GM12892 (cell line): ENCODE data around the gene GLE1.

Source experiments
- DNase-seq: peaks from one replicate; pipeline ENCODE4 v3.0.0; 2011; ENCODE audit not compliant: insufficient read length
- FAIRE-seq: peaks from 2 replicates; lab custom pipeline; 2011; peaks lifted over from hg19 to GRCh38; lab: Jason Lieb, UNC
- POLR2A ChIP-seq: IDR thresholded peaks from 2 replicates; pipeline ENCODE4 v1.6.1; 2011; ENCODE audit warnings: low read depth, low read length, control low read depth
- POLR2AphosphoS5 ChIP-seq: IDR thresholded peaks from 2 replicates; pipeline ENCODE4 v1.6.1; 2011; ENCODE audit warnings: low read depth, low read length, control low read depth
- TAF1 ChIP-seq: IDR thresholded peaks from 2 replicates; pipeline ENCODE4 v1.6.1; 2011; ENCODE audit warnings: low read depth, mild to moderate bottlenecking, control low read depth, low read length, borderline replicate concordance

The GLE1 gene

GRCh38 chr9:128481561-128481960, 23.0 kb upstream of the GLE1 start:
- no peak for FAIRE-seq
- no peak for DNase-seq
- no peak for TF ChIP-seq TAF1
- TF ChIP-seq POLR2AphosphoS5: no peak
- TF ChIP-seq POLR2A: no peak

- FAIRE-seq (no peak), DNase-seq (no peak)
- no peak for TF ChIP-seq POLR2A
- TF ChIP-seq TAF1: no peak
- TF ChIP-seq POLR2AphosphoS5: no peak
Observed at GRCh38 chr9:128482186-128482585, 22.3 kb upstream of the GLE1 start.

DNA sequence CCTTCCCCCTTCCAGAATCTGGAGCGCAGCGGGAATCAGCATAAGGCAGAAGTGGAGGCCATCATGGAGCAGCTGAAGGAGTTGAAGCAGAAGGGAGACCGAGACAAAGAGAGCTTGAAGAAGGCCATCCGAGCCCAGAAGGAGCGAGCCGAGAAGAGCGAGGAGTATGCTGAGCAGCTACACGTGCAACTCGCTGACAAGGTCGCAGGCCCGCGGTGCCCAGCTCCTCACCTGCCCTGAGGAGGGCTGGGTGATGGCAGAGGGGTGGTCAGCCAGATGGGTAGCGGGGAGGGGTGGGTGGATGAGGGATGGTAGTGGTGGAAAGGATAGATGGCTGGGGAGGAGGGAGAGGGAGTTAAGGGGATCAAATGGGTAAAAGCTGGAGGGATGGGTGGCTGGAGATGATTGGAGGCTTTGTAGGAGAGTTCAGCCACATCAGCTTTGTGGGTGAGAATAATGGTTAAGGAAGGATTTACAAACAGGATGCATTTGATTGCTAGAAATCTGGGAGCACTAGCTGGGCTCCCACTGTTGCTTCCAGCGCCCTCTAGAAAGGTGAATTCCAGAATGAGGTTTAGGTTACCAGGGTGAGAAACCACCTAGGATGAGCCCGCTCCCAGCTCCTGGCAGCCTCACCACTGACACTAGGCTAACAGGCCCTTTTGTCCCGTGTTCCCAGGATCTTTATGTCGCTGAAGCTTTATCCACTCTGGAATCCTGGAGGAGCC, 19.7 kb upstream of the GLE1 start:
- DNase-seq: no peak
- TF ChIP-seq POLR2A: no peak
- no peak for TF ChIP-seq POLR2AphosphoS5
- TF ChIP-seq TAF1: no peak
- no peak for FAIRE-seq

GRCh38 chr9:128485414-128485855, 19.1 kb upstream of the GLE1 start:
- TF ChIP-seq POLR2AphosphoS5: no peak
- TF ChIP-seq TAF1: no peak
- no peak for TF ChIP-seq POLR2A
- FAIRE-seq: no peak
- DNase-seq: no peak

DNA sequence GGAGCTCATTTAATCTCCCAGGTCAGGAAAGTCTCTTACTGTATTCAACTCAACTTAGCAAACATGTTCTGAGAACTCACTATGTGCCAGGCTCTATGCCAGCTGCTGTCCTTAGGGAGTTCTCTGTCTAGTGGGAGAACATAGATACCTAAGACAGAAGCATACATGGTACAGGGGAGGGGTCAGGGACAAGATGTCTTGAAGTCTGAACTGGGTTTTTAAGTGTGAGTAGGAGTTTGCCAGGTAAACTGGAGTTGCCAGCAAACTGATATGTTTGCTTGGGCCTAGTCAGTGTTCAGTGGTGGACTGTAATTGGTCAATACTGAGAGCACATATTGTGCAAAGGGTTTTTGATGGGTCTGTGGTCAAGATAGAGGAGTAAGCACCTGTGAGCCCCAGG, 18.3 kb upstream of the GLE1 start:
- no peak for TF ChIP-seq POLR2AphosphoS5
- FAIRE-seq (no peak), DNase-seq (no peak)

DNA sequence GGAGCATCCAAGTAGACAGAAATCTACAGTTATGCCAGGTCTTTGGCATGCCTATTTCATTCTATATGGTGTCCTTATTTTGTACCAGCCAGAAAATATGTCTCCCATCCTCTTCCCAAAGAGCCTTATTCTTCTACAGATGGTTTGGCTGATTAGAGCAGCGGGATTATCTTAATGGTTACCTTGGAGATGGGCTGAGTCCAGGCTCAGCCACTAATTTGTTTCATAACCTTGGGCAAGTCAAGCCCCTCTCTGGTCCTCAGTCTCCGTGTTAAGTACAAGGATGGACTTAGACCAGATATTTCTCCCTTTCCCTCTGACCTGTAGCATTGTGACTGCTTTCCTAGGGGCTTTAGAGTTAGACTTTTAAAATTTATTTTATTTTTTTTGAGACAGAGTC, 11.1 kb upstream of the GLE1 start:
- TF ChIP-seq TAF1 (no peak), POLR2AphosphoS5 (no peak), POLR2A (no peak)
- no peak for DNase-seq
- no peak for FAIRE-seq

- no peak for TF ChIP-seq TAF1
- TF ChIP-seq POLR2AphosphoS5: no peak
- TF ChIP-seq POLR2A: no peak
- DNase-seq (no peak), FAIRE-seq (no peak)
Observed at GRCh38 chr9:128494108-128494745, 10.3 kb upstream of the GLE1 start.

DNA sequence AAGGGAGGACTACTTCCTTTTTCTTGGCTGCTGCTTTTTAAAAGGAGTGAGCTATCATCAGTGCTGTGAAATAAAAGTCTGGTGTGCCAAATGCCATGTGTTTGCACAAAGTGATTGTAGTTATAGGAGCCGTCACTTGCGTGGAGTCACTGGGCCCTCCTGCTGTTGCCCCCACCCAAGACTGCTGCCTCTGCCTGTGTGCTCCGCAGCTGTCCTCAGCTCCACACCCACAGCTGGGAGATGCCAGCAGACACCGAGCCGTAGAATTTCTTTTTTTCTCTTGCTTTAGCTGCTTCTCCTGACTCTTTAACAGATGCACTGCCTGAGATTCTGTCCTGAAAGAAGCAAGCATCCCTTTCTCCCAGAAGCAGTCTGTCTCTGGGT, 9.8 kb upstream of the GLE1 start:
- FAIRE-seq (no peak), DNase-seq (no peak)
- TF ChIP-seq POLR2AphosphoS5 (no peak), POLR2A (no peak), TAF1 (no peak)

GRCh38 chr9:128495296-128495695, 9.2 kb upstream of the GLE1 start:
- DNase-seq (no peak), FAIRE-seq (no peak)
- TF ChIP-seq TAF1 (no peak), POLR2A (no peak), POLR2AphosphoS5 (no peak)

DNA sequence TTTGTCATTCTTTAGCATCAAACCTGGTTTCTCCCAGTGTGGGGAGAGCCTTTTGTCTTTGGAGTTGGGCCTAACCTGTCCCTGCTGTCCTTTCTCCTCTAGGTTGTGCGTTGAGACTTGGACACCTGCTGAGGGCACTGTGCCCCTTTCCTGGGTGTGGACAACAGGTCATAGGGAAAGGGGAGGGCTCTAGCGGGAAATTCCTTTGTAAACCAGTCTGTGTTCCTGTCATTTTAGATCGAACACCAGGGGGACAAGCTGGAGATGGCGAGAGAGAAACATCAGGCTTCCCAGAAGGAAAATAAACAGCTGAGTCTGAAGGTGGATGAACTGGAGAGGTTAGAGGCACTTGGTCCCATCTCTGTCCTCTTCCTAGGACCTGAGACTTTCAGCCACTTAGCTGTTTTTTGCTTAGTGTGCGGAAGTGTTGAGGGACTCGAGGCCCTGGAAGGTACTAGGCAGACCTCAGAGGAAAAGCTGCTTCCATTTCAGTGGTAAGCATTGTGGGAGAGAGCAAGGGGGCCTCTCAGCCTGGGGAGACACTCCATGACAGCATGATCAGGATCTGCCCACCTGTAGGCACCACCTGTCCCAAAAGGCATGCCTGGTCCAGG, 8.6 kb upstream of the GLE1 start:
- no peak for DNase-seq
- no peak for TF ChIP-seq POLR2AphosphoS5
- no peak for TF ChIP-seq POLR2A
- no peak for TF ChIP-seq TAF1
- FAIRE-seq: no peak

DNA sequence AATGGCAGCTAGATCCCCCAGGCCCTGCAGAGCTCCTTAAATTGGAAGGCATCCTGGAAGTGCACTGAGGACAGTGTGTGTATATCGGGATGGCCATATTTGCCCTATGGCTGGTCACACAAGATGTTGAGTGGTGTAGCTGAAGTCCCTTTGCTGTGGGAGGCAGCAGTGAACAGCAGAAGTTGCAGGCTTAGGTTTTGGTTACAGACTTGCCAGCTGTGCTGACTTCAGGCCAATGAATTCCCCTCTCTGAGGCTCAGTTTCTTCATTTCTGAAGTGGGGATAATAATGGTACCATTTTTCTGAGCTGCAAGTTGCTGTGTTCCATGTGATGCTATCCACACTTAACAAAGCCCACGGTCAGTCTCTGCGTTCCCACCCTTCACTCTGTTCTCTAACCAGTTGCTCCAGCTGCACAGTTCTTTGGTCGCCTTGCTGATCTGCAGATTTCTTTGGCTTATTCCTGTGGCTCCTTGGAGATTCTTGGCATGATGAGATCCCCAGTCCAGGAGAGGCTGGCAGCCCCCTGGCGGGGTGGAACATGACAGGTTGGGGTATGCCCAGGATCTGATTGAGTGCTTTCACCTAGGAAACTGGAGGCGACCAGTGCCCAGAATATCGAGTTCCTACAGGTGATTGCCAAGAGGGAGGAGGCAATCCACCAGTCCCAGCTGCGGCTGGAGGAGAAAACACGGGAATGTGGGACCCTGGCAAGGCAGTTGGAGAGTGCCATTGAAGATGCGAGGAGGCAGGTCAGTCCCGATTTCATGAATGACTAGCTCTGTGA, 6.5 kb upstream of the GLE1 start:
- FAIRE-seq (no peak), DNase-seq (no peak)

More for the DNA sequence above, 6.5 kb upstream of the GLE1 start:
- TF ChIP-seq TAF1: no peak
- TF ChIP-seq POLR2AphosphoS5: no peak
